ENCODE measurements around the gene CCL28.

GRCh38 chr5:43376496-43377140, 35.6 kb downstream of the CCL28 start:
- TF ChIP-seq CTCF (conservative IDR thresholded peaks at IDR 0.05) (no peak), ZFX (IDR thresholded peaks at IDR 0.05) (no peak)
